RPMI8226 (cell line): ENCODE results near the gene INPP5E.

Experiments used
- DNase-seq: peaks from one replicate; pipeline ENCODE4 v3.0.0-alpha.2; 2015

The INPP5E gene

GRCh38 chr9:136403915-136404800, 35.5 kb downstream of the INPP5E start:
- no peak for DNase-seq

- no peak for DNase-seq
Measured at GRCh38 chr9:136403538-136403914, 36.1 kb downstream of the INPP5E start.

- DNase-seq: no peak
Measured at GRCh38 chr9:136402067-136402466, 37.6 kb downstream of the INPP5E start.

GRCh38 chr9:136401173-136401922, 38.3 kb downstream of the INPP5E start:
- DNase-seq: no peak

- peak; percentile 97 for DNase-seq
Measured at GRCh38 chr9:136400038-136400834, 39.4 kb downstream of the INPP5E start, which contains the start of gene SNAPC4. SNAPC4 (minus strand) TSS chr9:136400170; CDS start chr9:136398428, 1,742 bp downstream.

- peak; percentile 62 for DNase-seq
Measured at GRCh38 chr9:136399176-136400037, 40.2 kb downstream of the INPP5E start.

- DNase-seq: no peak
Measured at GRCh38 chr9:136398286-136398685, 41.4 kb downstream of the INPP5E start.

- no peak for DNase-seq
Measured at GRCh38 chr9:136397643-136398042, 42.0 kb downstream of the INPP5E start.

- DNase-seq: no peak
Measured at GRCh38 chr9:136396219-136396515, 43.5 kb downstream of the INPP5E start.

- DNase-seq: no peak
Measured at GRCh38 chr9:136395345-136396218, 44.1 kb downstream of the INPP5E start.

- DNase-seq: no peak
Measured at GRCh38 chr9:136395020-136395340, 44.7 kb downstream of the INPP5E start.

GRCh38 chr9:136394312-136395019, 45.2 kb downstream of the INPP5E start:
- no peak for DNase-seq

- DNase-seq: no peak
Measured at GRCh38 chr9:136393531-136393930, 46.1 kb downstream of the INPP5E start.

GRCh38 chr9:136392538-136393449, 46.9 kb downstream of the INPP5E start:
- no peak for DNase-seq

- no peak for DNase-seq
Measured at GRCh38 chr9:136391737-136392537, 47.7 kb downstream of the INPP5E start.

- no peak for DNase-seq
Measured at GRCh38 chr9:136389396-136389795, 50.2 kb downstream of the INPP5E start.

- DNase-seq: no peak
Measured at GRCh38 chr9:136387217-136387616, 52.4 kb downstream of the INPP5E start.

GRCh38 chr9:136386018-136386417, 53.6 kb downstream of the INPP5E start:
- no peak for DNase-seq

- DNase-seq: no peak
Measured at GRCh38 chr9:136385015-136385414, 54.6 kb downstream of the INPP5E start.
